NCI-H82 treated with DMSO at 0.1 percent for 48 hours (cell line): Measurements from ENCODE around the gene INHBB.

Experiments
- DNase-seq: peaks from one replicate; lab custom pipeline; 2025; ENCODE audit not compliant: unreplicated experiment; lab: John Stamatoyannopoulos, UW

The INHBB gene

DNA sequence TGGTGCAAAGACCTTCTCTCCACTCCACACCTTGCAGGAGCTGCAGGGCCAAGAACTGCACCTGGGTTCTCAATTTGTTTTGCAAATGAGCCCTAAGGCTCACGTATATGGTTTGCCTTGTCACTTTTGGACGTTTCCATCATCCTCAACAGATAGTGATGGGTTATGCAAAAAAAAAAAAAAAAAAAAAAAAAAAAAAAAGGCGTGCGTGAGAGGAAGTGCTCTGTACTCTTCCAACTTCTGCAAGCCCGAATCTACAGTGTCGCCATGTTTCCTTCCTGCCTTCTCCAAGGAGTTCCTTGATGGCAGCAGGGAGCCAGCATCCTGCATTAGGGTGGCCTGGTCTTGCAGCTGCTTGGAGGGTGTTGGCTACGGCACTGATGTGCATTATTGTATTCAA is 4.0 kb upstream of the INHBB start:
- no peak for DNase-seq

GRCh38 chr2:120342446-120342845 is 3.5 kb upstream of the INHBB start:
- DNase-seq = peak; percentile 35

- no peak for DNase-seq
Measured at GRCh38 chr2:120343100-120343432, 2.9 kb upstream of the INHBB start.

DNA sequence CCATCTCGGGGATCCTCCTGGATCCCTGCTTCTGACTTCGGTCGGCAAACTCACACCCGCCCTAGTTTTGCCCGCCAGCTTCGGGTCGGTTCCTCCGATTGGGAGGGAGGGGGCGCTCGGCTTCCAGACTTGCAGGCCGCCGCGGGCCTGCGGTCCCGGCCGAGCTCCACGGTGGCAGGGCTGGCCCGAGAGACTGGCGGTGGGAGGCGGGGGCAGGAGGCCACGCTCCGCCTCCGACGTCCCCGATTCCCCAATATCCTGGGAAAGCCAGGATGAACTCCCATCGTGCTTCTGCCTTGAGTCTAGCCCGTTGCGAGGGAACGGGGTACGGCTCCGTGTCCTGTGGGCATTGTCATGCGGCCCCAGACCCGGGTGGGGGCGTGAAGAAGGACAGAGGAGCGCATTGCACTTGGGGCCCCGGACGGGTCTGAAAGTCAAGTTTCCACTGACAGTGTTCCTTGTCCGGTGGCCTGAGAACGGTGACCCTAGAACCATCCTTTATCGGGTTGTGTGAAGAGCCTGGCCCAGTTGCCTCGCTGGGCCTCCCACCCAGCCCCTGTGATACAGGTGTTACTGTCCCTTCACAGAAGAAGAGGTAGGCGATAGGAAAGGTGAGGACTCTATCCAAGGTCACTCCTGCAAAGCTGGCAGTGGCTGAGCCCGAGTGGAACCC is 2.4 kb upstream of the INHBB start:
- no peak for DNase-seq

DNA sequence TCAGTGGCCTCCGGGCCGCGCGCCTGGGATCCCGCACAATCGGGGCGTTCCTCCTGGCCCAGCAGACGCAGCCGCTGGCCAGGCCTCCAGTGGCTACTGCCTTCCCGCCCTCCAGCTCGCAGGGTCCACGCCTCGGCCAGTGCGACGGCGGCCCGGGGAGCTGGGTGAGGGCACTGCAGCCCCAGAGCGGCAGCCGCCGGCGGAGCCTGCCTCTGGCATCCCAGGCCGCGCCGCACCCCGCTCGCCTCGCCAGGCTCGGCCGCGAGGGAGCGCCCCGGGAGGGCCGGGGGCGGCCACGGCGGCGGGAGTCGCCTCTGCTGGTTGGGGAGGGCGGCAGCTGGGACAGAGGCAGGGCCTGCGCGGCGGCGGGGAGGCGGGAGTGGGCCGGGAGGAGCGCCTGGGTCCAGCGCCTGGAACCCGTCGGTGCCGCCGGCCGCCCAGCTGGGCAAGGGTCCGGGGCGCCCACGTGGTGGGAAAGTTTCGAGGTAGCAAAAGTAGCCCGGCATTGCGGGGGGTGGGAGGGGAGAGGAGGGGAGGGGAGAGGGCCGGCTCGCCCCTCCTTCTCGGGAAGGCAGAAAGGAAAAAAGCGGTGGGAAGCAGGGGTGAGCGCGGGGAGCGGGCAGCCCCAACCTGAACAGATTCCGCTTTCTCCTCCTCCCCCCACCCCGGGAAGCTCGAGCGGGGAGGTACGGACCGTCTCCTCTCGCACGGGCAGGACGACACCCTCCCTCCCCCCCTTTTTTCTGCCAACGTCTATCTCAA is 1.5 kb upstream of the INHBB start:
- DNase-seq = no peak

DNA sequence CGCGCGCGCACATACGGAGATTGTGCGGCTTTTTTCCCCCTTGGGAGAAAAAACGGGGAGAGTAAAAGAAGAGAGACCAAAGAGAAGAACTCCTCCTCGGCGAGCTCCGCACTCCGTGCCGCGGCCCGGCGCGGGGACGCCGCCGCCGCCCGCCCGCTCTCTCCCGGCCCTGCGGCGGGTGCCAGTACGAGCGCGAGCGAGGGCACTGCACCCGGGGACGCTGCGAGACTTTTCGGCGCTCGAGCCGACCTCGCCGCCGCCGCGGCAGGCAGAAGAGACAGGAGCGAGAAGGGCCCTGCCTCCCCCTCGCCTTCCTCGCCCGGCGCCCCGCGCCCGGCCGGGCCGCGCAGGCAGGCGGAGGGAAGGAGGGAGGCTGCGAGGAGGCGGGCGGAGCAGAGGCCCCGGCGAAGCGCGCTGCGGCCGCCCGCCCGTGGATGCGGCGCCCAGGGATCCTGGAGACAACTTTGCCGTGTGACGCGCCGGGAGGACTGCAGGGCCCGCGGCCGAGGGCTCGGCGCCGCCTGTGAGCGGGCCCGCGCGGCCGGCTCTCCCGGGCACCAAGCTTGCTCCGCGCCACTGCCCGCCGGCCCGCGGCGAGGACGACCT is 857 bp upstream of the INHBB start:
- DNase-seq = no peak

DNA sequence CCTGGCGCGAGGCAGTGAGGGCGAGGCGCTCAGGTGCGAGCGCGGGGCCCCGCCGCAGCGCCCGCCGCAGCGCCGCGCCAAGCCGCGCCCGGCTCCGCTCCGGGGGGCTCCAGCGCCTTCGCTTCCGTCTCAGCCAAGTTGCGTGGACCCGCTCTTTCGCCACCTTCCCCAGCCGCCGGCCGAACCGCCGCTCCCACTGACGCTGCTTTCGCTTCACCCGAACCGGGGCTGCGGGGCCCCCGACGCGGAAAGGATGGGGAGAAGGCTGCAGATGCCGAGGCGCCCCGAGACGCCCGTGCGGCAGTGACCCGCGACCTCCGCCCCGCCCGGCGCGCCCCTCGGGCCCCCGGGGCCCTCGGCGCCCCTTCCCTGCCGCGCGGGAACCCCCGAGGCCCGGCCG is 328 bp upstream of the INHBB start:
- DNase-seq = no peak

DNA sequence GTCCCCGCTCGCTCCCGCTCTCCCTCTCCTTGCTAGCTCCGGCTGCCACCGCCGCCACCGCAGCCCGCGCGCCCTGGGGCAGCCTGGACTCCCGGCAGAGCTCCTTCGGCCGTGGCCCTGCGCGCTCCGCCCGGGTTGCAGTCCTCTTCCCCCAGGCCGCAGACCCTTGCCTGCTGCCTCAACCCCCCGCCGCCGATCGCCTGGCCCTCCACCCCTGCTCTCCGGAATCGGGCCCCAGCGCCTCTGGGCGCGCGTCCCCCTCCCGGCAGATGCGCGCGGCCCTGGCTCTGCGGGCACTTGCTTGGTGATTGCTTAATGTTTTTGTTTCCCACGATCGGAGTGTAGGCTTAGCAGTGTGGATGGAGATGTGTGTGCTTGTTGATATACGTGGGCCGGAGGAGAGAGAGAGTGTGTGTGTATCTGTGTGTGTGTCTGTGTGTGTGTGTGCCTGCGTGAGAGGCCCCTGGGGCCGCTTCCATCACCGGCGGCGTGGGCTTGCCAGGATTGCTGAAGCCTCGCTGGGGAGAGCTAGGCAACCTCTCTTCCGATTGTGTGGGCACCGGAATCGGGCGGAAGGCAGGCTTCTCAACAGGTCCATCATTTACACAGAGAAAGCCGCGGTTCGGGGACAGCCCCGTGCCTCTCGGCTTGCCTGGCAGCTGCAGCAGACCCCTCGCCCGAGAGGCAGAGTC is 877 bp downstream of the INHBB start:
- no peak for DNase-seq

- no peak for DNase-seq
Measured at GRCh38 chr2:120347396-120348060, 1.6 kb downstream of the INHBB start.

DNA sequence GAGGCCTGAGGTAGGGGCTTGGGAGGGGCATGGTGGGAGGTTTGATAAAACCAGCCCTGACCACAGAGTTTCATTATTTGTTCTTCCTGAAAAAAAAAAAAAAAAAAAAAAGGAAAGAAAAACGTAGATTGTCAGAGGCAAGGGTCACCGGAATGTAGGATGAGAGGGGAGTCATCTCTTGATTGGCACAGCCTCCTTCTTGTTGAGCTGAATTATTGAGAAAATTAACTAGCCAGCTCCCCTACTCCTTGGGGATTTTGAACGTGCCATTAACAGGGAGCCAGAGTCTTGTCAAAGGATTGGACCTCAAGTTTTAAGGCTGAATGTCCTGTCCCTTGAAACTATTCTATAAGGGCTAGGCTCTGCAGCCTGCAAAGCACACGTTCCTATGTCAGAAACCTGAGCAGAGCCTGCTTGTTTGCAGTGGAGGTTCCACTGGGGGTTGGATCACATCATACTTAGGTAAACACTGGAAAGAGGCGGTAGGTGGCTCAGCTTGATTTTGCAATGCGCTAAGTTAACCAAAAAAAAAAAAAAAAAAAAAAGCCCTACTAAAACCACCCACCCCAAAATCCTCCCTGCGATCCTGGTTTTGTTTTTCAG is 2.3 kb downstream of the INHBB start:
- no peak for DNase-seq

- DNase-seq = no peak
Measured at GRCh38 chr2:120348737-120349439, 3.0 kb downstream of the INHBB start.

DNA sequence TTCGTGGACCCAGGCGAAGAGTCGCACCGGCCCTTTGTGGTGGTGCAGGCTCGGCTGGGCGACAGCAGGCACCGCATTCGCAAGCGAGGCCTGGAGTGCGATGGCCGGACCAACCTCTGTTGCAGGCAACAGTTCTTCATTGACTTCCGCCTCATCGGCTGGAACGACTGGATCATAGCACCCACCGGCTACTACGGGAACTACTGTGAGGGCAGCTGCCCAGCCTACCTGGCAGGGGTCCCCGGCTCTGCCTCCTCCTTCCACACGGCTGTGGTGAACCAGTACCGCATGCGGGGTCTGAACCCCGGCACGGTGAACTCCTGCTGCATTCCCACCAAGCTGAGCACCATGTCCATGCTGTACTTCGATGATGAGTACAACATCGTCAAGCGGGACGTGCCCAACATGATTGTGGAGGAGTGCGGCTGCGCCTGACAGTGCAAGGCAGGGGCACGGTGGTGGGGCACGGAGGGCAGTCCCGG is 3.5 kb downstream of the INHBB start:
- no peak for DNase-seq

DNA sequence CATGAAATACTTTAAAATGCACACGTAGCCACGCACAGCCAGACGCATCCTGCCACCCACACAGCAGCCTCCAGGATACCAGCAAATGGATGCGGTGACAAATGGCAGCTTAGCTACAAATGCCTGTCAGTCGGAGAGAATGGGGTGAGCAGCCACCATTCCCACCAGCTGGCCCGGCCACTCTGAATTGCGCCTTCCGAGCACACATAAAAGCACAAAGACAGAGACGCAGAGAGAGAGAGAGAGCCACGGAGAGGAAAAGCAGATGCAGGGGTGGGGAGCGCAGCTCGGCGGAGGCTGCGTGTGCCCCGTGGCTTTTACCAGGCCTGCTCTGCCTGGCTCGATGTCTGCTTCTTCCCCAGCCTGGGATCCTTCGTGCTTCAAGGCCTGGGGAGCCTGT is 4.1 kb downstream of the INHBB start:
- DNase-seq = no peak

- DNase-seq = no peak
Measured at GRCh38 chr2:120350801-120351320, 4.9 kb downstream of the INHBB start.

- no peak for DNase-seq
Measured at GRCh38 chr2:120352696-120353590, 7.0 kb downstream of the INHBB start.

DNA sequence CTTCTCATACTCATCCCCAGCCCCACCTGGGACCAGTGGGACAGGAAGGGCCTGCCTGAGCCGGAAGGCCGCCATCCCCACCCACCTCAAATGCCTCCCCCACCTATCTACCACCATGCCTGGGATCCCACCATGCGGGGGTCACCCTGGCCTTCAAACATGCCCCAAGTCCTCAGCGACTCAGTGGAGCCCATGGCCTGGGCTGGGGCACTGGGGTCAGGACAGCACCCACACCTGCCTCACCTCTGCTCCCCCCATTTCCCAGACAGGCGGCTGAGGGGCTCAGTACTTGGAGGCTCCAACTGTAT is 7.6 kb downstream of the INHBB start:
- no peak for DNase-seq

- DNase-seq = no peak
Measured at GRCh38 chr2:120353931-120354330, 8.0 kb downstream of the INHBB start.

- DNase-seq = no peak
Measured at GRCh38 chr2:120354467-120354866, 8.5 kb downstream of the INHBB start.
